ENCODE data around the gene COX6A1.

COX6A1 gene

GRCh38 chr12:120425797-120426196 lies 12.1 kb upstream of the COX6A1 start:
- no peak overlapping the region for H3K9ac ChIP-seq
- no peak overlapping the region for H3K4me2 ChIP-seq (ENCODE audit: low read length)
- no peak for TF ChIP-seq CTCF (IDR thresholded peaks at IDR 0.05)
- peak overlapping the region; percentile 25 for H2AFZ ChIP-seq
- H3K36me3 ChIP-seq (ENCODE audit: control insufficient read depth, insufficient read depth, low read length), result no peaks in the 10 kb centered on the region
- no peak overlapping the region for H3K4me3 ChIP-seq (ENCODE audit: low read depth, low read length)
- no peaks in the 10 kb centered on the region for H3K27me3 ChIP-seq (ENCODE audit: control insufficient read depth, insufficient read depth, low read length)
- H3K79me2 ChIP-seq, result no peaks in the 10 kb centered on the region
- H3K27ac ChIP-seq, result no peak overlapping the region
- no peaks in the 10 kb centered on the region for H3K9me3 ChIP-seq (ENCODE audit: control insufficient read depth, low read length)
- H3K4me1 ChIP-seq, result no peaks in the 10 kb centered on the region

GRCh38 chr12:120428597-120429229 lies 9.2 kb upstream of the COX6A1 start:
- Histone ChIP-seq H3K79me2 (no peaks in the 10 kb centered on the region), H3K36me3 (ENCODE audit: control insufficient read depth, insufficient read depth, low read length) (no peaks in the 10 kb centered on the region), H3K4me3 (ENCODE audit: low read depth, low read length) (no peak overlapping the region), H3K9ac (no peak overlapping the region), H3K4me1 (no peaks in the 10 kb centered on the region), H2AFZ (no peak overlapping the region), H3K9me3 (ENCODE audit: control insufficient read depth, low read length) (no peaks in the 10 kb centered on the region), H3K4me2 (ENCODE audit: low read length) (no peak overlapping the region), H3K27me3 (ENCODE audit: control insufficient read depth, insufficient read depth, low read length) (no peaks in the 10 kb centered on the region), H3K27ac (no peak overlapping the region)
- TF ChIP-seq CTCF (IDR thresholded peaks at IDR 0.05), result no peak

- H3K27me3 ChIP-seq (ENCODE audit: control insufficient read depth, insufficient read depth, low read length), result no peaks in the 10 kb centered on the region
- no peak overlapping the region for H3K4me3 ChIP-seq (ENCODE audit: low read depth, low read length)
- H2AFZ ChIP-seq, result no peak overlapping the region
- no peaks in the 10 kb centered on the region for H3K9me3 ChIP-seq (ENCODE audit: control insufficient read depth, low read length)
- no peak for TF ChIP-seq CTCF (IDR thresholded peaks at IDR 0.05)
- H3K79me2 ChIP-seq, result no peaks in the 10 kb centered on the region
- H3K9ac ChIP-seq, result no peak overlapping the region
- no peaks in the 10 kb centered on the region for H3K36me3 ChIP-seq (ENCODE audit: control insufficient read depth, insufficient read depth, low read length)
- no peak overlapping the region for H3K4me2 ChIP-seq (ENCODE audit: low read length)
- H3K4me1 ChIP-seq, result no peaks in the 10 kb centered on the region
- H3K27ac ChIP-seq, result no peak overlapping the region
These were observed 8.5 kb upstream of the COX6A1 start for GRCh38 chr12:120429368-120429767.

- Histone ChIP-seq H3K4me2 (ENCODE audit: low read length) (no peak overlapping the region), H2AFZ (no peak overlapping the region), H3K9me3 (ENCODE audit: control insufficient read depth, low read length) (no peaks in the 10 kb centered on the region), H3K4me1 (peaks cover 2% of the 10 kb centered on the region), H3K9ac (no peak overlapping the region), H3K4me3 (ENCODE audit: low read depth, low read length) (no peak overlapping the region), H3K27me3 (ENCODE audit: control insufficient read depth, insufficient read depth, low read length) (no peaks in the 10 kb centered on the region), H3K27ac (no peak overlapping the region), H3K79me2 (no peaks in the 10 kb centered on the region), H3K36me3 (ENCODE audit: control insufficient read depth, insufficient read depth, low read length) (no peaks in the 10 kb centered on the region)
- TF ChIP-seq CTCF (IDR thresholded peaks at IDR 0.05), result no peak
These were observed 5.0 kb upstream of the COX6A1 start for GRCh38 chr12:120432772-120433525.

Measured in parathyroid adenoma (tissue), 2 donors.